ENCODE measurements around the gene PDE4C.

GRCh38 chr19:18245297-18245696 is 19.1 kb upstream of the PDE4C start:
- TF ChIP-seq POLR2AphosphoS5 (IDR thresholded peaks at IDR 0.05; ENCODE audit: low read depth, low read length) (no peak), POLR2A (IDR thresholded peaks at IDR 0.05; ENCODE audit: low read depth, low read length) (no peak), SPI1 (IDR thresholded peaks at IDR 0.05; ENCODE audit: low read depth, low read length) (no peak), TAF1 (IDR thresholded peaks at IDR 0.05; ENCODE audit: low read depth, low read length) (no peak), PAX5 (IDR thresholded peaks at IDR 0.05; ENCODE audit: insufficient read depth, low read length, severe bottlenecking) (no peak)
